ENCODE measurements around the gene UPK3A. TPM values are rescaled to one million over a fixed set of nuclear protein-coding genes. Genes with fewer than 3 reads are reported as not detected.
A peak's percentile ranks its signal among the peaks of the same experiment; 100 is the strongest.

Gene UPK3A
- total RNA-seq, 1 experiment from 2014 or later, result not detected

DNA sequence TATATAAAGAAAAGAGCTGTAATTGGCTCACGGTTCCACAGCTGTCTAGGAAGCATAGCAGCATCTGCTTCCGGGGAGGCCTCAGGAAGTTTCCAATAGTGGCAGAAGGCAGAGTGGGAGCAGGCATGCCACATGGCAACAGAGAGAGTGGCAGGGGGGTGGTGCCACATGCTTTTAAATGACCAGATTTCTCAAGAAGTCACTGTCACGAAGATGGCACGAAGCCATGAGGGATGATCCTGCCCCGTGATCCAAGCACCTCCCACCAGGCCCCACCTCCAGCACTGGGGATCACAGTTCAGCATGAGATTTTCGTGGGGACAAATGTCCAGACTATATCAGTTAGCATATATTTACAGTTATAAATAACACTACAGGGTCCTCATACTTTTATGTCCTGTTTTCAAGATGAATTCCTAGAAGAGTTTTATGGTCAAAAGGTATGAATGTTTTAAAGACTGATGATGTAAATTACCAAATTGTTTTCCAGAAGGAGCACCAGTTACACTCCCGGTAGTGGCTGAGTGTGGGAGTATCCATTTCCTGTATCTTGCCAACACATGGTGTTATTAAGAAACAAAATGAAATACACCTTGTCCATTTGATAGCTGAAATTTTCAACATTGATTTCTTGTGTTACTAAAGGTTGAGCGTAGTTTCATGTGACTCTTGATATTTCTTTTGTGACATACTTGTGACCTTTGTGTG lies 44.2 kb downstream of the UPK3A start:
- no peak for DNase-seq (ENCODE audit: low read depth)

GRCh38 chr22:45329530-45329936 lies 44.8 kb downstream of the UPK3A start:
- DNase-seq (ENCODE audit: low read depth), result no peak

DNA sequence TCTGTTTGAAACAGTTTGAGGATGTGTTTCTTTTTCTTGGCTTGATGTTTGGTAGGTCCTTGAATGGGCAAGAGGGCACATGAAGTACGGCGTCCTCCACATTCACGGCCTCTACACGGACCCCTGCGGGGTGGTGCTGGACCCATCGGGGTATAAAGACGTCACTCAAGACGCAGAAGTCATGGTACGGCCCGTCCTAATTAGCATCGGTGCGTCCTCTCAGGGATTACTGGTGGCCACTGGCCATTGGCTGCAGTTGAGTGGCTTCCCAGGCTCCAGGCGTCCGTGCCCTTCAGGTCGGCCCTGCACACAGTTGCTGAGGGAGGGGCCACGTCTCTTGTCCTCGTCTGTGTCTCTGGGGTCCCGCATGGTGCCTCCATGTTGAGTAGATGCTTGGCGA lies 45.8 kb downstream of the UPK3A start:
- DNase-seq (ENCODE audit: low read depth), result no peak

DNA sequence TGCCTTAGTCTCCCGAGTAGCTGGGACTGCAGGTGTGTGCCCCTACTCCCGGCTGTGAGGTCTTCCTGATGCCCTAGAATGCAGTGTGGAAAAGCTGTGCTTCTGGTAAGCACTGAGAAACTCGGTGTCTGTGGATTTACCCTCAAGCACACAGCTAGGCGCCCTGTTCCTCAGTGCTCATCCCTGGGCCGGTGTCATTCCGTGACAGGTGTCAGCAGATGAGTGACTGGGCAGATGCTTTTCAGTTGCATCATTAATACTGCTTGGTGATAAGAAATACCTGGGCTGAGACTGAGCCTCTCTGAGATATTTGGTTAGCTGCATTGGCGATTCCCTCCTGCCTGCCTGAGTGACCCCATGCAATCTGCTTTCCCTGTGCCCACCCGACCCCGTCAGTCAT lies 46.7 kb downstream of the UPK3A start:
- DNase-seq (ENCODE audit: low read depth), result no peak

DNA sequence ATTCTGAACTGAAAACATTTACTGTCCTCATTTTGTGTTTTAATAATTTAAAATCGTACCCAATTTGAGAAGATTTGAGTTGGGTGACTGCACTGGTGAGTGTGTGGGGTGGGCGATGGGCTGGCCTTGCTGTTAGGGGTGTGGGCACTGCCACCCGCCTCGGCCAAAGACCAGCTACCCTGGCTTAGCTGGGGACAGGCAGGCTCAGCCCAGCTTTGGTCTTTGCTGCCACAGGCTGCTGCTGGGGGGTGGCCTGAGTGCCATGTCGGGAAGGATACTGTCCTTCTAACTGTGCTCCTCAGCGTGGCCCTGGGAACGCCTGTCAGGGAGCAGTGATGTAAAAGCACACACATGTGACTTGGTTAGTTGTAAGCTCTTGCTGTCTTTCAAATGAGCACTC lies 47.3 kb downstream of the UPK3A start:
- no peak for DNase-seq (ENCODE audit: low read depth)

GRCh38 chr22:45334068-45334467 lies 49.3 kb downstream of the UPK3A start:
- DNase-seq (ENCODE audit: low read depth), result no peak

GRCh38 chr22:45334528-45334927 lies 49.8 kb downstream of the UPK3A start:
- no peak for DNase-seq (ENCODE audit: low read depth)

GRCh38 chr22:45335021-45335818 lies 50.5 kb downstream of the UPK3A start:
- no peak for DNase-seq (ENCODE audit: low read depth)

DNA sequence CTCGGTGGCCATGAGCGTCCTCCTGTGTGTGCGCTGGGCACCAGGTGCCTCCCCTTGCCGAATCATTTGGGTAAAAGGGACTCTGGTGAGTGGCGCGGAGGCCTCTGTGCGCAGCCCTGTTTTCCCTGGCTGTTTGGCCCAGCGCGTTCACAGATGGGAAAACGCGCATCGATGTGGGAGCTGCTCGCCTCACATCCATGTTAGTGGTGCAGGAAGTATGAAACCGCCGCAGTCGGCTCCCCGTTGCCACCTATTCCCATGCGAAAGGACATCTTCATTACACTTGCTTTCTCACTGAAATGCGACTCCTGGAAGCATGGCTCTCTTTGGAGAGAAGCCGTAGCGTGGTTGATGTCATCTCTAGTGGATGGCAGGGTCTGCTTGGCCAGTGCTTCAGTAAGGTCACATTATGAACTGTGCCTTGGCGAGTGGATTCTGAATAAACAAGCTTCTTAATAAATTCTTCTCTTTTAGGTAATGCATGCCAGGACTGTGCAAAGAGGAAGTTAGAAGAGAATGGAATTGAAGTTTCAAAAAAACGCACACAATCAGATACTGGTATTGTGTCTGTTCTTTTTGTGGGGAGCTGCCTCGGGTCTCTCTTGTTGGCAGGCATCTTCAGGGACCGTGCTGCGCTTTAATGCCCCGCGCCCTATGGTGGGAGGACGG lies 51.2 kb downstream of the UPK3A start:
- DNase-seq (ENCODE audit: low read depth), result no peak

DNA sequence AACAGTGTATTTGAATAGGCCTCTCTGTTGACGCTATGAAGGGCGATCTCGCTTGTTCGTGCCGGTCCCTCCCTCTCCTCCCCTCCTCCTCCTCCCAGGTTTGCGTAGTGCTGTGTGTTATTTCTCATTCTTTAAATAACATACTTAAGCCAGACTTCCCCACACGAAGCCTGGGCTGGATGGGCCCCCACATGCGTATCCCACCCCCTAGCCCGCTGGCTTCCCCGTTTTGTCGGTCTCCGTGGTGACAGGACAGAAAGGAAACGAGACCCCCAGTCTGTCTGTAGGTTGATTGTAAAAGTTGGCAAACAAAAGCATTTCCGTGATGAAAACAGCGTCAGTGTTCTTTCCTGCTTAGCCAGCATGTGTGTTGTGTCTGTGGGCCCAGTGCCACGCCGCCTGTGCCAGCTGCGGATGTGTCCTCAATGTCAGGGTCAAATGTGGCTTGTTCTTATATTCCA lies 52.3 kb downstream of the UPK3A start:
- DNase-seq (ENCODE audit: low read depth), result no peak

DNA sequence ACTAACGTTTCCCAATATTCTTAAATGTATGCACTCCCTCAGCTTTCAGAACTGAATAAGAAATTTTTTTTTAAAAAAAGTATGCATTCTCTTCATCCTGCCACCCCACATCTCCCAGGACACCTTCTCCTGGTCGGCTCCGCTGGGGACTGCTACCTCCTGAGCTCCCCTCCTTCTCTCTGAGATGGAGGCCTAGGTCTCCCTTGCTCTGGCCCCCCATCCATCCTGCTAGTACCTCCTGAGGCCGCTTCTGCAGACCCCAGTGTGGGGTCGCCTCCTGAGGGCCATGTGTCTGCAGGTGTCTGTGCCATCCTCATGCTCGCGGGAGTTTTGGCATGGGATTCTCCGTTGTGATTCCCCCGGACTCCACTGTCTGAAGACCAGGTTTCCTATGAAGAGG lies 52.8 kb downstream of the UPK3A start:
- DNase-seq (ENCODE audit: low read depth), result no peak

DNA sequence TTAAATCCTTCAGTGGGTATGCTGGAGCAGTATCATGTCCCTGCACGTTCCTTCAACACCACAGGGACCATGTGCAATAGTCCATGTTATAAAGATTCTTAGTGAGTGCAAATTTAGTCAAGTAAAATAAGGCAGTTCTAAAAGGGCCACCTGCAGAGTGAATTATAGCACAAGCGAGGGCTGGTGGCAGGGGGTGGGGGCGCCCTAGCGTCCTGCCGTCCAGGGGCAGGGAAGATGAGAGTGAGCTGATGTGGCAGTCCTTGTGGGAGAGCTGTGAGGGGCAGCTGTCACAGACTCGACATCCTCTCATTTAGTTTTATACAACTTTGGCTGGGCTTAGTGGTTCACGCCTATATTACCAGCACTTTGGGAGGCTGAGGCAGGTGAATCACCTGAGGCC lies 54.0 kb downstream of the UPK3A start:
- DNase-seq (ENCODE audit: low read depth), result no peak

DNA sequence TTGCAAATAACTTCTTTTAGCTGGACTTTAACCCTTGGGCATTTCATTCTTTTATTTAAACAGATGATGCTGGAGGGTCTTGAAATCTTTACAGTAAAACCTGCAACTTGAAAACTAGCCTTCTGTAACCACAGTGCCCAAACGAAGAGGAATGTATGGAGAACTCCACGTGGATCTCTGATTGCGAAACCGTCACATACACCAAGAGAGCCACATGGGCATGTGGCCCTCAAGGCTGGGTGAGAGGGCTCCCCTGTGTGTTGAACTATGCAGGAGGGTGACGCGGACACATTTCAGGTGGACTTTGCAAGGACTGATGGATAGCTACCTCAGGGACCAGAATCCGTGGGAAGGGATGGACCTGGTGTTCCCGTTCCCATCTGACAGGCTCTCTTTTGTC lies 55.6 kb downstream of the UPK3A start:
- no peak for DNase-seq (ENCODE audit: low read depth)

DNA sequence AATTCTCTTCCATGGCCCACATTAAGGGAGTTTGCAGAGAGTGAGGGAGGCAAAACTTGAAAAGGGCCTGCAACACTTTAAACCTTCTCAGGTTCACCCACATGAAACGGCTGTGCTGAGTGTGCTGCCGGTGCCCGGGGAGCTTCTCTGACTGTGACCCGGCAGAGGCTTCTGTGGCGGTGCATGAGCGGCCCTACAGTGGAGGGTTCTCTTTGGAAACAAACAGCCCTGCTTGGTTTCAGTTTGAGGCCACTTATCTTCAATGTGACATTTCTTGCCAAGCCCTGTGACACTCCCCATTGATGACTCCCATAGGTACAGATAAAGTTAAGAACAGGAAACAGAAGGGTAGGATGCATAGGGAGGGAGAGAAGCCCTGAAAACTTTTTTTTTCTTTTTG lies 56.7 kb downstream of the UPK3A start:
- no peak for DNase-seq (ENCODE audit: low read depth)

- no peak for DNase-seq (ENCODE audit: low read depth)
Measured at GRCh38 chr22:45343143-45343542, 58.4 kb downstream of the UPK3A start.

- peak; percentile 5 for DNase-seq (ENCODE audit: low read depth)
Measured at GRCh38 chr22:45344334-45344733, 59.6 kb downstream of the UPK3A start.

Other genes with a start within 250 kb of the UPK3A start
- gene NUP50, start 121.0 kb upstream of the UPK3A start, total RNA-seq (2014; rRNA removed; shearing (Covaris generic)), result 124 and 160 TPM in 2 replicates
- gene KIAA0930, start 44.1 kb upstream of the UPK3A start, total RNA-seq (2014; rRNA removed; shearing (Covaris generic)), result 51.3 and 87.7 TPM in 2 replicates
- 19.2 and 20.0 TPM in 2 replicates for gene FAM118A, start 25.0 kb downstream of the UPK3A start, total RNA-seq (2014; rRNA removed; shearing (Covaris generic))
- not detected in 2 replicates for gene SMC1B, start 128.7 kb downstream of the UPK3A start, total RNA-seq (2014; rRNA removed; shearing (Covaris generic))
- gene RIBC2, start 128.7 kb downstream of the UPK3A start, total RNA-seq (2014; rRNA removed; shearing (Covaris generic)), result 1.1 and 1.2 TPM in 2 replicates
- gene FBLN1, start 217.9 kb downstream of the UPK3A start, total RNA-seq (2014; rRNA removed; shearing (Covaris generic)), result 0.90 and 2.3 TPM in 2 replicates